Adipose tissue (tissue), 3 donors: Measurements from ENCODE around the gene FAM107B. TPM values are rescaled to one million over a fixed set of nuclear protein-coding genes. Genes with fewer than 3 reads are reported as not detected.

ENCODE experiments used
- H3K27ac ChIP-seq: one replicate; pipeline ENCODE4 v1.5.1; 2013; ENCODE audit warnings: low read depth, low read length
- WGBS, 3 donors: extraction: QIAGEN DNeasy Blood & Tissue Kit; methylation state at CpG; one replicate each; pipeline ENCODE4 v1.1.7; 2013; 5-methylcytosine and 5-hydroxymethylcytosine counted together
- polyA plus RNA-seq, 3 donors: library from polyadenylated mRNA; stranded (reverse); fragments of 200-250 nt; gene quantifications; one replicate each; pipeline ENCODE4 v1.2.3, GENCODE V29; 2013
- donor health status: healthy with polysubstance abuse.
- donor health status: Bipolar disorder and iron deficiency.
- donor health status: healthy.

Gene FAM107B
- polyA plus RNA-seq, 3 donors: 31.3 to 45.9 (median 37.6) TPM

DNA sequence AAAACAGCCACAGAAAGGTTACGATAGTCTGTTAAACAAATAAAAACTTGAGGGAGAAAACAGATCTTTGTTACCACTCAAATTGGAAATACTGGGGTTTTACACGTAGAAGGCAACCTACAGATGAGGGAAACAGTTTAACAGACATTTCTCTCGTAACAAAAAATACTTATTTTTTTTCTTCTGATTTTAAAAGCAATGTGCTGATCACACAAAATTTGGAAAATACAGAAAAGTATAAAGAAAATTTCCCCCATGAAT lies 211.7 kb downstream of the FAM107B start:
- H3K27ac ChIP-seq: no peak overlapping the region
- 86 to 87% (median 86%) methylated on average over 3 of the region's 3 CpGs for WGBS, 3 donors

DNA sequence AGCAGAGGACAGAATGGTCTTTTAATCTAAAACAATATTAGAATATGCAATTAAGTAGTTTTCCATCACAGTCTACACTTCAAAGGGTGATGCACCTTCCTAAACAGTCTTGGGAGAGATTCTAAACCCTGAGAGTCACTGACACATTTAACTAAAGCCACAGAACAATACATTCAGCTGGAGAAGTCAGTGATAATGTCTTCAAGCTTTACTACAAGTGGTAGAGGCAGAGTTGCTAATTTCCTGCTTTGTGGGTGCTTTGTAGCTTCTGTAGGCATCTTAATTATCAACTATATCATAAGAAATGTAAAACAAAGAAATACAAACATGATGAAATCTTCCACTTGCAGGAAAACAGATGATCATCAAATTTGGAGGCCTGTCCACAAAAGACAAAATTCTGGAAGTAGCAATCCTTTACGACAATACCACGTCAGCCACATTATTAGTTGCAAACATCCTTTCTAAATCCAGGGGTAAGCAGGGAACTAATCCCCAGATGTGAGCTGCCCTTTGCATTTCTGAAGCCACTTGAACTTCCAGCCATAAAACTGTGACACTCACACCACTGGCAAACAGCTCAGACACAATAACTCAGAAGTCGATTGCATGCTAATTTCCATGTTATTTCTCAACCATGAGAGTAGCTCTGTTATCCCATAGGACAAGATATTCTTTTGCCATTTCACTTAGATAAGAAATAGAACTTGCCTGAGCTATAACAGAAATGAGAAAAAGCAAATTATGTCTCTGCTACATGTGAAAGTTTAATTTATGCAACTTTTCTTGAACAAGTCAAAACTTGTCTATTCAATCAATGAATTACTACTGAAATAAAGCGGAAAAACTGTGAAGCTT lies 212.2 kb downstream of the FAM107B start:
- 50 to 72% (median 54%) methylated on average over 4 of the region's 4 CpGs for WGBS, 3 donors
- H3K27ac ChIP-seq: no peak overlapping the region

DNA sequence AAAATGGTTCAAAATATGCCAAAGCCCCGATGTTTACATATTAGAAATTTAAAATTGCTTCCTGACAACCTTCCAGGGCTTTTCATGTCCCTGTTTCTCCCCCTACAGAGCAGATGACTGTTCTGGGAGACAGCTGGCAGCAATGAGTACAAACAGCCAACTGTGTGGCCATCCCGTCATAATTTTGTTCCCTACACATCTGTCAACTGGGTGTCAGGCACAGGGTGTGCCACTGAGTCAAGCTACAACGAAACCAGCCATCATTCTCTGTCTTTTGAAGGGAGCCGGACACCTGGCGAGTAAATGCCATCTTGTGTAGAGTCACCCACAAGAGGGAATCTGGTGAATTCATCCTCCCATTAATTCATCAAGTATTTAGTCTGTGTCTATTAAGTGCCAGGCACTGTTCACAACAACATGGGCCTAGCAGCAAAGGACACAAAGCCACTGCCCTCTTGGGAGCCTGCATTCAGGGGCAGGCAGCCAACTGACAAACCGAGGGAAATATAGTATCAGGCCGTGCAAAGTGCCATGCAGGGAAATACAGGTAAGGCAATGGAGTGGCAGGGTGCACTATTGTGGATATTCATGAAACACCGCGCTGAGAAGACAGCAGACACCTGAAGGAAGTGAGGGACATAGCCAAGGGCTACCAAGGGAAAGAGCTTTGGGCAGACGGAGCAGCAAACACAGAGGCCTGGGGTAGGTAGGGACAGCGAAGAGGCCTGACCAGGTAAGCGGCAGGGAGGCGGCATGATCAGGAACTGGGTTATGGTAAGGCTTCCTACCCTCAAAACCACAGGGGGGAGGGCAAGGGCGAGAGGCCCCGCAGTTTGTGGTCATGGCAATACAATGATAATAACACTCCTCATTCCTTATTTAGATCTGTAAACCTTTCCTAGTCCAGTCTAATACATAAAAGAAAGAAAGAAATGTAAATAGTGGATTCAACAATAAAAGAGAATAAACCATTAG lies 213.6 kb downstream of the FAM107B start:
- H3K27ac ChIP-seq: no peak overlapping the region
- 66 to 80% (median 80%) methylated on average over 15 of the region's 15 CpGs for WGBS, 3 donors

DNA sequence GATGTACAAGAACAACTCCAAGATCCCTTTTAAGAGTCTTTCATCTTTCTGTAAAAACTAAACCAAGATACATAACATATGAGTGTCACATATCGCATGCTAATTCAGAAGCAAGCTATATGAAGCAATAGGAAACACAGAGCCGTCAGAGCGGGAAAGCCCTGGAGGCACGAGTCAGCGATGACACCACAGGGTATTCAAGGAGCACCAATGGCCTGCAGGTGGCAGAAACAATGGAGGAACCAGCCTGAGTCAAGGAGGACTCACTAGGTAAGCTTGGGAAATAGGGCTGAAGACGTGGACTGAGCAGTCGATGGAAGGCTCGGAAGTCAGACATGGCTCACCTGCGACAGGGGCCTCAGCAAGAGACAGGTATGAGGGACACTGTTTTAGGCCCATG lies 214.4 kb downstream of the FAM107B start:
- no peak overlapping the region for H3K27ac ChIP-seq
- 61 to 91% (median 65%) methylated on average over 9 of the region's 9 CpGs for WGBS, 3 donors

DNA sequence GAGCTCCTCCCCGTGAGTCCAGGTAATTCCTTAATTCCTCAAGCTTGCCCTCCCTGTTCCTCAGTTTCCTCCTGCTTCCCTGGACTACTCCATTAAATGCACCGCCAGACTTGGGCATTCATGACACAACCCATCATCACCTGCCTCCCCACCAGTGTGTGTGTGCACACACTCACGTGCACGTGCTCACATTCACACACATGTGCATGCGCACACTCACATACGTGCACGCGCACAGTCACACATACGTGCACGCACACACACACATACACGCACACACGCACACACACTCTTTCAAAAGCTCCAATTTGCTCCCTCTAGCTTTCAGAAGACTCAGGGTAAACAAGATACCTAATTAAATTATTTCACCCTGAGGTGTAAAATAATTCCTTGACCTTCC lies 216.7 kb downstream of the FAM107B start:
- no peak overlapping the region for H3K27ac ChIP-seq
- WGBS, 3 donors: 94 to 95% (median 95%) methylated on average over 12 of the region's 12 CpGs

DNA sequence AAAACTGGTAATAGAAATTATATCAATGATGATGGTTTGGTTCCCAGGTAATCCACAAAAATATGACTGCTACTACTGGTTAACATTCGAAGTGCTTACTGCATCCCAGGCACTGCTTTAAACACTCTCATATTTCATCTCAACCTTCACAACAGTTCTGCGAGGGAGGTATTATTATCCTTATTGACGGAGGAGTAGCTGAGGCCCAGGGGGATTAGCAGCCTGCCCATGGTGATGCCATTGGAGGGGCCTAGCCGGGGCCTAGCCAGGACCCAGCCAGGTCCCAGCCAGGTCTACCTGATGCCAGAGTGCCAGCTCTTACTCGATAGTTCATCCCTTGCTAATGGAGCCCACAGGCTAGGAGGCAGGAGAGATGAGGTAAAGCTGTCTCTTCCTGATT lies 217.1 kb downstream of the FAM107B start:
- no peak overlapping the region for H3K27ac ChIP-seq

DNA sequence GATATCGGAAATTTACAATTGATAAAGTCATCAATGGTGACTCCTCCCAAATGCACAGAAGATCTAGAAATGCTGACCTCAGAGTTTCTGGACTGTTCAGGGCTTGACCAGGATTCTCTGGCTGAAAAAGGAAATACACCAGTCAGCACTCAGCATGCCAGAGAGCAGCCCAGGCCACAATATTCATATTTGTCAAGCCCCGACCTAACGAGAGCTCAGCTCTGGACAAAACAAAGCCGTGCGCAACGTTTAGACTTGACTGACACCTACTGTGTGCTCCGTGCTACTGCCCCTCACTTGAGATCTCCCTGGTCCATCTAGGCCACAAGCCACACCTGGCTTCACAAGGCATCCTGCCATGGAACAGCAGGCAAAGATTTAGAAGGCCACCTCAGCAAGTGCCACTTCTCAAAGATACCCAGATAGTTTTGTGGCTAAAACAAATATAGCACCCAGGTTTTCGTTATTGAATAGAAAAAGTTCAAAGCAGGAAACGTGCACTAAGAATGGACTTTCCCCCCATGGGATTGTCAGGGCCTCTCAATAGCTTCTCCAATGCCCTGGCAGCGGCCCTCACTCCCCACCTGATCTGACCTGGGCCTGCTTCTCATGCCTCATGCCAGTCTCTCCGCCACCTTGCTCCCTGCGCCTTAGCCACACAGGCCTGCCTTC lies 218.3 kb downstream of the FAM107B start:
- H3K27ac ChIP-seq: no peak overlapping the region
- 39 to 58% (median 57%) methylated on average over 12 of the region's 12 CpGs for WGBS, 3 donors

More for the DNA sequence above, 217.1 kb downstream of the FAM107B start:
- WGBS, 3 donors: 93 to 95% (median 94%) methylated on average over 5 of the region's 5 CpGs

DNA sequence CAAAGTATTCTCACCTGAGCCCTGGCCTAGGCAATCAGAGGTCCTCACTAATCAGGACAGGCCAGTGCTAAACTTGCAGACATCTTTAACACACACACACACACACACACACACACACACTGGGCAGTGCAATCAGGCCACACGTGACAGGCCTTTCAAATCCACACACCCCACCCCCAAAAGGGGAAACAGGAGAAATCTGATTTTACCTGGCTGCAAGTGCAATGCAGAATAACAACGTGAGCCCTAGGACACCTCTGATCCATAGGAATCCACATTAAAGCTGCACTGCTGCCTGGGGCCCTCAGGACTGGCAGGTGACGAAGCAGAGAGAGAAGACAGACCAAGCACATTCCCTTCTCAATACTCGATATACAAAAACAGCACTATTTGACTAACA lies 218.9 kb downstream of the FAM107B start:
- H3K27ac ChIP-seq: no peak overlapping the region
- 37 to 50% (median 50%) methylated on average over 4 of the region's 4 CpGs for WGBS, 3 donors

DNA sequence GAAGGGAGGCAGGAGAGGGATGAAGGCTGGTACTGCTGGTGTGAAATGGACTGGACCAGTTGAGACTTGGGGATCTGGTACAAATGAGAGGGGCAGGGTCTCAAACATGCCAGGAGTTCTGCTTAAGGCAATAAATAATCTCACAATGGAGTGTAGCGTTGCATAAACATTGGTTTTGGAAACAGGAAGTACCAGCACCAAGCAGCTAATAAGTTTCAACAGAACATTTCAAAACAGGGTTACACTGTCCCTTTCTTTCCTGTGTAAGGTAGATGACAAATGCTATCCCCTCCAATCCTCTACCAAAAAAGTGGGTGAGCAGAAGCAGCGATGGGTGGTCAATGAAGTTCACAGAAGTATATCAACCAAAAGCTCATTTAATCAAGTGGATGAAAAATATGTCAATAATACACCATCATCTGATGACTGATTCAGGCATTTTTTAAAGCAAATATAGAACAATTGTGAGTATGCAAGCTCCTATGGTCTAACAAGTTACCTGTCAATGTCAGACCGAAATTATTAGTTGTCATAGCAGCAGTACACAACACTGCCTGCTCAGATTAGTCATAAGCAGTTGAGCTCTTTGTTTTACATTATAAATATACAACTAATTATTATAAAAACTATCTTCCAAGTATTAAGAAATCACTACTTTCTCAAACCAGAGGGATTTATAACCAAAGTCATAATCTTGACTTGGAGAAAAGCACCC lies 220.0 kb downstream of the FAM107B start:
- no peak overlapping the region for H3K27ac ChIP-seq
- WGBS, 3 donors: 49 to 53% (median 50%) methylated on average over 3 of the region's 3 CpGs

DNA sequence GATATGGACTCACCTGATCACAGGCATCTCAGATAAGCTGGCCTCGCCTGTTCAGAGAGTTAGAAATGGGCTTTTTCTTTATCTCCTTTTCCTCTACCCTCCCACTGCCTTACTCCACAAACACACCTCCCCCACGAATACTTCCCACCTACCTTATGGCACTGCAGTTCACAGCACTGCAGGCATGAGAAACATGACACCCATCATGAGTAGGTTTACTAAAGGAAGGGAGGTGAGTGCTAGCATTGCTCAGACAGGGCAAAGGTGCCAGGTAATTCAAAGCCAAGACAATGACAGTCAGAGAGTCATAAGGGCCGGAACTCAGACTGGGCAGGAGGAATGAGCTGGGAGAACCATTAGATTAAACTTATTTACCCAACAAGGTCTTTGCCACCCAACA lies 220.6 kb downstream of the FAM107B start:
- H3K27ac ChIP-seq: no peak overlapping the region
- 23 to 72% (median 65%) methylated on average over 3 of the region's 3 CpGs for WGBS, 3 donors

DNA sequence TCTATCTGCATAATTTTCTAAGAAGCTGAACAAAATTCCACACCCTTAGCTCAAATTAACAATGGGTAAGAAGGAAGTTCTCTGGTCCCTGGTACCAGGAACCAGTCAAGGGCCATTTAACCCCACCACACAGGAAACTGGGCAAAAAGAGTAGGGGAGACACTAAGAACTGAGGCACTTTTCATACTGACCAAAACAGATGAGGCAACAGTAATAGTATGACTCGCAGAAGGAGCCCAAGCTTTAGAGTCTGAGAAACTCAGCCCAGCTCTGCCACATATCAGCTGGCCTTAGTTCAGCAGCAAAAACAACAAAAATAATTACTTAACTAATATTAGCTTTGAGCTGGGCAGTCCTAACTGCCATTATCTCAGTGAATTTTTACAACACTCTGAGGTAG lies 221.2 kb downstream of the FAM107B start:
- H3K27ac ChIP-seq: no peak overlapping the region
- WGBS, 3 donors: 35 to 55% (median 54%) methylated on average over 1 of the region's 1 CpG

DNA sequence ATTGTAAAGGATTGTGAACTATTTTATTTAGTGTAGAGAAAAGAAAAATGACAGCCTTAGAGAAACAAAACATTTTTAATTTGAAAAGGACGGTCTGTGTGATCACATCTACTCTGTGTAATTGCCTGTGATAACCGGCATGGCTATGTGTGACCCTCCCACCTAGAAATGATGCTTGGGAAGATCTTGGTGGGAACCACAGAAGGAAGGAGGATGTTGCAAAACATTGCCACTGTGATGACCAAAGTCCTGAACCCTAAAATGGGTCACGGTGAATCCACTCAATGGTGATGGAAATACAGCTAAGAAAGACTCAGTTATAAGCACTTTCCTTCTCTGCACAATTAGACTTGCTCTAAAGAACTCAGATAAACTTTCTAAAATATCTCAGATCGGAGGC lies 222.7 kb downstream of the FAM107B start:
- 55 to 97% (median 73%) methylated on average over 4 of the region's 4 CpGs for WGBS, 3 donors
- H3K27ac ChIP-seq: no peak overlapping the region

DNA sequence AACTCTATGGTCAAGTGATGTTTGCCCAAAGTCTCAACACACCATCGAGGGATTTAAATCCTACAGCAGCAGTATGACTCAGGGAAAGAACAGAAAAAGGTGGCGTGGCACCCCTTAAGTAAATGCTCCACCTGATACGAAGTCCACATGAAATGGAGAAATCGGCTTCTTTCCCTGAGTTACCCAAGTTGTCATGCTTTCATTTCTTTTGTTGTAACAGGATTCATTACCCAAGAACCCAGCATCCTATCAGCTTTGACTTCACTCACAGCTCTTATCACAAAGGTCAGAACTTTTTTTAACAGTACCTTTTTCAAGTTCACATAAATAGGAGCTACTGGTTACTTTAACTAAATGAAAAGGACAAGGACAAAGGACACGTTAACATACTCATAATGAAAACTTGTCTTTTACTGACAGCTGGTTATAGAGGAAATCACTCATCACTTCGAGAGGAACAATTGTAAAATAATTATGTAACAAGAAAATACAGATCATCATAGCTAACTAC lies 224.2 kb downstream of the FAM107B start:
- WGBS, 3 donors: 39 to 59% (median 59%) methylated on average over 6 of the region's 6 CpGs
- H3K27ac ChIP-seq: no peak overlapping the region

DNA sequence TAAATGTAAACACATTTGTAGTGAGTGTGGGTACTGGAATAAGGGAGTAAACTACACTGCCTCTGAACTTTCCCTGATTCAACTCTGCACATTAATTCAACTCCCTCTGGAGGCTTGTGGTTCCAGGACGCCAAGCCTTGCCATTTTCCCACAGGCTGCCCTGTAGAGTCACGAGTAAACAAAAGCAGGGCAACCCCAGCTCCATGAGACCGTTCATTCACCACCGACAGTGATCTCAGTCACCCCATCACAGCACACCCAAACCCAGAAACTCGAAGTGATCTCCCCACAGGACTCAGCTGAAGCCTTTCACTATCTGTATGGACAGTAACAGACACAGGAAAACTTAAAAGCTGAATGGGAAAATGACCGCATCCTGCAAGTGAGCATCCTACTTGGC lies 225.2 kb downstream of the FAM107B start:
- no peak overlapping the region for H3K27ac ChIP-seq
- WGBS, 3 donors: 53 to 69% (median 57%) methylated on average over 6 of the region's 6 CpGs

DNA sequence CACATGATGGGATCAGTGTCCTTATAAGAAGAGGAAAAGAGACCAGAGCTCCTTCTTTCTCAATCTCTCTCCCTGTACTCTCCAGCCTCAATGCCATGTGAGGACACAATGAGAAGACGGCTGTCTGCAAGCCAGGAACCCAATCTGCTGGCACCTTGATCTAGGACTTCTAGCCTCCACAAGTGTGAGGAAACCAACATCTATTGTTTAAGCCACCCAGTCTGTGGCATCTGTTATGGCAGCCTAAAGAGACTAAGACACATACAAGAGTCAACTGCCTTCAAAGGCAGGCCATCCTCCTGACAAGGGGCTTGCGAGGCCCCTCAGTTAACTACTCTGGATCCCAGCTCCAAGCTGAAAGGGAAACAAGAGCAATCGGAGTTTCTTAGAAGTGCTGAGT lies 225.7 kb downstream of the FAM107B start:
- 71 to 79% (median 78%) methylated on average over 3 of the region's 3 CpGs for WGBS, 3 donors
- no peak overlapping the region for H3K27ac ChIP-seq

DNA sequence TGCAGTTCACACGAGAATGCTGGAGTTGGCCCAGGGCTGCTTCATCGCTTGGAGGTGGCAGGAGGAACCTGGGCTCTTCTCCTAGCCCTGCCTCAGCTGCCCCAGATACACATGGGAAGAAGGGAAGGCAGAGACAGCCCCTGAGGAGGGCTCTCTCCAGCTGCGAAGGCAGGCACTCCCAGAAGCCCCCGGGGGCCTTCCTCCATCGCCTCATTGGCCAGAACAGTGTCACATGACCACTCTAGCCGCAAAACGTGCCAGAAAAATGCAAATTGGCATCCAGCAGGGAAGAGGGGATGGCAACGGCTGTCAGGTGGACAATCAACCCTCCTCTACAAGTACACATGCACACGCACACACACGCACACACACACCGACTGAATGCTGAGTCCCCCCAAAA lies 226.2 kb downstream of the FAM107B start:
- WGBS, 3 donors: 81 to 88% (median 84%) methylated on average over 11 of the region's 11 CpGs
- no peak overlapping the region for H3K27ac ChIP-seq

DNA sequence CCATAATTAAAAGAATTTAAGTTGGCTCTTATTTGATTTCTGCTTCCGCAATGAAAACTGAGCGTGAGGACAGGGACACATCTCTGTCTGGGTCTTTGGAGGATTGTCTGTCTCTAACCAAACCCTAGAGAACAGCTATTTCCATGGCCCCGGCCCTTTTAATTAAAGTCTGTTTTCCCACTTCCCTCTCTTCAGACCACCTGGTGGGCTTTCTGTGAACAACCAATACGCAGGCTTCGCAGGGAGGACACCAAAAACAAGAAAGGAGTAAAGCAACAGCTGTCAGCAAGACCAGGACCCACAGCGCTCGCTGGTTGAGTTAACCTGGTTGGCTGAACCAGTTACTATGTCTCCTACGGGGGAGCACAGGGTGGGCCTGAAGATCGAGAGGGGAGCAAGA lies 226.9 kb downstream of the FAM107B start:
- no peak overlapping the region for H3K27ac ChIP-seq
- WGBS, 3 donors: 91 to 96% (median 95%) methylated on average over 9 of the region's 9 CpGs

DNA sequence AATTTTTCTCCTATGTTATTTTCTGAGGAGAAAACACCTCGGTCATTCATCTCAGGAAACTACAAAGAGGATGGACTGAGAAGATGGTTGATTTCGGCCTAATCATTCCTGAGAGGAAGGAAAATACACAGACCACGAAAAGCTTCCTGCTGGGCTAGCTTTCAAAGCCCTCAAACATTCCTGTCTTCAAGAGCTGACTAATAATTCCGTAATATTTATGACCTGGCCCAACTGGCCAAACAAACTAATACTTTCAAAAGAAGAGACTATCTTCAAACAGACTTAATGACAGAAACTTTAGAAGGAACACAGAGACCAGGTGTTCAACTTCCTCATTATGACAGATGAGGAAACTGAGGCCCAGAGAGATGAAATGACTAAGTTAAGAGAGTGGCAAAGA lies 228.9 kb downstream of the FAM107B start:
- WGBS, 3 donors: 40 to 65% (median 42%) methylated on average over 4 of the region's 4 CpGs
- no peak overlapping the region for H3K27ac ChIP-seq
